Measurements from ENCODE around the gene CGB3.
"Not testable (repeated sequence)": the region's sequence is repeated elsewhere in the genome, so short reads cannot be mapped to it uniquely, and the experiment has no call there.

CGB3 gene

GRCh38 chr19:49058562-49058961 is 34.4 kb upstream of the CGB3 start:
- no peak overlapping the region for H3K4me3 ChIP-seq (ENCODE audit: low read depth, low read length)
- no peak overlapping the region for H3K27ac ChIP-seq
- H3K36me3 ChIP-seq (replicated peaks), result no peaks in the 10 kb centered on the region
- DNase-seq, result peak; percentile 40
- in situ Hi-C loops (cut with HindIII; ENCODE audit: low pct_ligation_motif_present, low sequenced_read_pairs), result no loop called here
- H3K27me3 ChIP-seq (replicated peaks), result no peaks in the 10 kb centered on the region
- TF ChIP-seq, protein P1, sequence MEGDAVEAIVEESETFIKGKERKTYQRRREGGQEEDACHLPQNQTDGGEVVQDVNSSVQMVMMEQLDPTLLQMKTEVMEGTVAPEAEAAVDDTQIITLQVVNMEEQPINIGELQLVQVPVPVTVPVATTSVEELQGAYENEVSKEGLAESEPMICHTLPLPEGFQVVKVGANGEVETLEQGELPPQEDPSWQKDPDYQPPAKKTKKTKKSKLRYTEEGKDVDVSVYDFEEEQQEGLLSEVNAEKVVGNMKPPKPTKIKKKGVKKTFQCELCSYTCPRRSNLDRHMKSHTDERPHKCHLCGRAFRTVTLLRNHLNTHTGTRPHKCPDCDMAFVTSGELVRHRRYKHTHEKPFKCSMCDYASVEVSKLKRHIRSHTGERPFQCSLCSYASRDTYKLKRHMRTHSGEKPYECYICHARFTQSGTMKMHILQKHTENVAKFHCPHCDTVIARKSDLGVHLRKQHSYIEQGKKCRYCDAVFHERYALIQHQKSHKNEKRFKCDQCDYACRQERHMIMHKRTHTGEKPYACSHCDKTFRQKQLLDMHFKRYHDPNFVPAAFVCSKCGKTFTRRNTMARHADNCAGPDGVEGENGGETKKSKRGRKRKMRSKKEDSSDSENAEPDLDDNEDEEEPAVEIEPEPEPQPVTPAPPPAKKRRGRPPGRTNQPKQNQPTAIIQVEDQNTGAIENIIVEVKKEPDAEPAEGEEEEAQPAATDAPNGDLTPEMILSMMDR (IDR thresholded peaks at IDR 0.05; ENCODE audit: low read depth, low read length, missing control alignments), result no peak

GRCh38 chr19:49057636-49058234 is 33.6 kb upstream of the CGB3 start, which contains the start of gene CGB7:
CGB7 (minus strand) TSS chr19:49057749; CDS start chr19:49055375, 2,374 bp downstream.
- Histone ChIP-seq H3K36me3 (replicated peaks) (no peaks in the 10 kb centered on the region), H3K27me3 (replicated peaks) (no peaks in the 10 kb centered on the region), H3K4me3 (ENCODE audit: low read depth, low read length) (peak within 1 kb of the TSS; percentile 64), H3K27ac (no peak within 1 kb of the TSS)
- TF ChIP-seq, protein P1 (IDR thresholded peaks at IDR 0.05; ENCODE audit: low read depth, low read length, missing control alignments), result no peak
- in situ Hi-C loops (cut with HindIII; ENCODE audit: low pct_ligation_motif_present, low sequenced_read_pairs), result no loop called here
- DNase-seq, result peak; percentile 29

DNA sequence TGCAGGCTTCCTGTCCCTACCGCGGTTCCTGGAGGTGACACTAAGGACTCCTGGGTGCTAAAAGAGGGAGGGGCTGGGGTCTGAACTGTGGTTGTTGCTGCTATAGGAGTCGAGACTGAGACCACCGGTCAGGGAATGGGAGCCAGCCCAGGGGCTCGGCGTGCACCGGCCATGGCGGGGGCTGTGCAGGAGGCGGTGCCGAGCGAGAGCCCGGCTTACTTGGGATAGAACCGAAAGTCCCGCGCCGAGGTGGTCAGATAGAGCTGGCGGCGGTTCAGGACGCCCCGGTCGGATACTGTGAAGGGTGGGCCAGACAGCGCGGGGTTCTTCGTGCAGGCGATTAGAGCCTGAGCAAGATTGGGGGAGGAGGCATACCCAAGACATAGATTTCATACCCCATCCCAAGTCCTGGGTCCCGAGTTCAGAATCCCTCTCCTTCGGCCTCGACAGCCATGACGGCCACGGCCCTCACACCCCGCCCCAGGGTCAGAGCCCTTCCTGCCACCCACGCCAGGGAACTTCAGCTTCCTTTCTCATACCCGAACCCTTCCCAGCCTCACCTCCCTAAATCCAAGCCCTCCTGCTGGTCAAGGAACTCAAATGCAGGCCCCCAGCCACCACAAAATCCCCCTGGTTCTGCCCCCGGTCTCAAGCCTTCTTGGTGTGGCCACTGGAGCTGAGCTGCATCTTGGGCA is 32.9 kb upstream of the CGB3 start:
- in situ Hi-C loops (cut with HindIII; ENCODE audit: low pct_ligation_motif_present, low sequenced_read_pairs); H3K27me3 ChIP-seq (replicated peaks); H3K27ac ChIP-seq; H3K36me3 ChIP-seq (replicated peaks); DNase-seq: not testable (repeated sequence)
- peak overlapping the region; percentile 64 for H3K4me3 ChIP-seq (ENCODE audit: low read depth, low read length)

- H3K4me3 ChIP-seq (ENCODE audit: low read depth, low read length), result peak overlapping the region; percentile 64
- in situ Hi-C loops (cut with HindIII; ENCODE audit: low pct_ligation_motif_present, low sequenced_read_pairs), result no loop called here
- peak; percentile 9 for DNase-seq
- TF ChIP-seq, protein P1 (IDR thresholded peaks at IDR 0.05; ENCODE audit: low read depth, low read length, missing control alignments), result peak; percentile 38
- no peaks in the 10 kb centered on the region for H3K36me3 ChIP-seq (replicated peaks)
- no peaks in the 10 kb centered on the region for H3K27me3 ChIP-seq (replicated peaks)
- H3K27ac ChIP-seq, result no peak overlapping the region
These were observed 32.2 kb upstream of the CGB3 start for GRCh38 chr19:49056101-49056901.

DNA sequence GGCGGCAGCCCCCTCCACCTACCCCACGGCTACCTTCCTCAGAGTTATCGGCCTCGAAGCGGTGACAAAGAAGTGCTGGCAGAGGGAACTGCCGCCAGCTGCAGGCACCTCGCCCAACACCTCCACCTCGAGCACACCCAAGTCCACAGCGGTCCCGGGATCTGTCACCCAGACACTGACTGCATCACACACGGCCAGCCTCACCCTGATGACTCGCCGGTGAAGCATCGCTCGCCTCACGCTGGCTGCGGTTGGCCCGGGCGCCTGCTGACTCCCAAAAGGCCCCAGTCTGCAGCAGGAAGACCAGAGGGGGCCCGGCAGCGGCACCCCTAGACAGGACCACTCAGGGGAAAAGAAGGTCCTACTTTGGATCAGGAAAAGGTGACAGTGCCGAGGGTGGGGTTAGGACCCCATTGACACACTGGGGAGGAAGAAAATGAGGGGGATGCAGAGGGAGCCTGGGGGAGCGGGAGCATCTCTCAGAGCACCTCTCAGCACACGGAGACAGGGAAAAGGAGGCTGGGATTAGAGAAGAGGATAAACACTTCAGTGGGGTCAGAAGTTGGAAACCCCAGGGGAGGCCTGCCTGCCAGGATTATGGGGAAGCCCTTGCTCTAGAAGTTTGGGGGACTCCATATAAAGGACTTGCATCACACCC is 26.4 kb upstream of the CGB3 start:
- H3K27me3 ChIP-seq (replicated peaks); H3K27ac ChIP-seq; H3K4me3 ChIP-seq (ENCODE audit: low read depth, low read length); H3K36me3 ChIP-seq (replicated peaks); in situ Hi-C loops (cut with HindIII; ENCODE audit: low pct_ligation_motif_present, low sequenced_read_pairs): not testable (repeated sequence)
- peak; percentile 76 for DNase-seq

DNA sequence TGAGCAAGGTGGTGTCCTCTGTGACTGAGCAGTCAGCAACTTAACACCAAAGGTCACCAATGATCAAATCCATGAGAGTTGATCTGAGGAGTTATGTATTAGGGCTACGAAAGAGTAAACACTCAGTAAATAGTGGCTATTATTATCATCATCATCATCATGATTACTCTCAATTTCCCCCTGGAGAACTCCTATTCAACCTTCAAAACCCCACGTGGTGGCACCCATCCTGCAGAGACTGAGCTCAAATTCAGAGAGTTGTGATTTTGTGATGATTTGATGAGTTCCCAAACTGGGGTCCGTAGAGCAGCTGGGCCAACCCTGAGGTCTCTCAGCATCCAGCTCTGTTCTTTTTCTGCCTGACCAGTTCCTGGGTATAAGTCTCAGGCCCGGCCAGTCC is 25.7 kb upstream of the CGB3 start:
- DNase-seq; H3K36me3 ChIP-seq (replicated peaks); H3K4me3 ChIP-seq (ENCODE audit: low read depth, low read length); H3K27me3 ChIP-seq (replicated peaks); in situ Hi-C loops (cut with HindIII; ENCODE audit: low pct_ligation_motif_present, low sequenced_read_pairs); H3K27ac ChIP-seq: not testable (repeated sequence)

- in situ Hi-C loops (cut with HindIII; ENCODE audit: low pct_ligation_motif_present, low sequenced_read_pairs); DNase-seq; H3K4me3 ChIP-seq (ENCODE audit: low read depth, low read length); H3K27me3 ChIP-seq (replicated peaks); H3K27ac ChIP-seq; H3K36me3 ChIP-seq (replicated peaks): not testable (repeated sequence)
These were observed 24.9 kb upstream of the CGB3 start, which contains the start of gene CGB8 for GRCh38 chr19:49049011-49049410. CGB8 (minus strand) TSS chr19:49049111; CDS start chr19:49048739, 372 bp downstream.

GRCh38 chr19:49043548-49043947 is 19.4 kb upstream of the CGB3 start, which contains the start of gene CGB5:
CGB5 (plus strand) TSS chr19:49043848; CDS start chr19:49044210, 362 bp downstream.
- H3K27ac ChIP-seq; in situ Hi-C loops (cut with HindIII; ENCODE audit: low pct_ligation_motif_present, low sequenced_read_pairs); H3K36me3 ChIP-seq (replicated peaks); H3K4me3 ChIP-seq (ENCODE audit: low read depth, low read length); H3K27me3 ChIP-seq (replicated peaks); DNase-seq: not testable (repeated sequence)

DNA sequence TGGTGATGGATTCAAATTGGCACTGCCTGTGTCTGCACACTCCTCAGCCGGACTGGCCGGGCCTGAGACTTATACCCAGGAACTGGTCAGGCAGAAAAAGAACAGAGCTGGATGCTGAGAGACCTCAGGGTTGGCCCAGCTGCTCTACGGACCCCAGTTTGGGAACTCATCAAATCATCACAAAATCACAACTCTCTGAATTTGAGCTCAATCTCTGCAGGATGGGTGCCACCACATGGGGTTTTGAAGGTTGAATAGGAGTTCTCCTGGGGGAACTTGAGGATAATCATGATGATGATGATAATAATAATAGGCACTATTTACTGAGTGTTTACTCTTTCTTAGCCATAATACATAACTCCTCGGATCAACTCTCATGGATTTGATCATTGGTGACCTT is 18.5 kb upstream of the CGB3 start:
- H3K4me3 ChIP-seq (ENCODE audit: low read depth, low read length); H3K27ac ChIP-seq; H3K27me3 ChIP-seq (replicated peaks); H3K36me3 ChIP-seq (replicated peaks); DNase-seq; in situ Hi-C loops (cut with HindIII; ENCODE audit: low pct_ligation_motif_present, low sequenced_read_pairs): not testable (repeated sequence)

All from brain microvascular endothelial cell (primary cell).